NCI-H128 (cell line): ENCODE measurements around the gene CISD3.

Experiments
- DNase-seq: peaks from one replicate; lab custom pipeline; 2025; ENCODE audit not compliant: unreplicated experiment; lab: John Stamatoyannopoulos, UW

CISD3 gene

GRCh38 chr17:38742411-38743308, 12.5 kb downstream of the CISD3 start:
- no peak for DNase-seq

DNA sequence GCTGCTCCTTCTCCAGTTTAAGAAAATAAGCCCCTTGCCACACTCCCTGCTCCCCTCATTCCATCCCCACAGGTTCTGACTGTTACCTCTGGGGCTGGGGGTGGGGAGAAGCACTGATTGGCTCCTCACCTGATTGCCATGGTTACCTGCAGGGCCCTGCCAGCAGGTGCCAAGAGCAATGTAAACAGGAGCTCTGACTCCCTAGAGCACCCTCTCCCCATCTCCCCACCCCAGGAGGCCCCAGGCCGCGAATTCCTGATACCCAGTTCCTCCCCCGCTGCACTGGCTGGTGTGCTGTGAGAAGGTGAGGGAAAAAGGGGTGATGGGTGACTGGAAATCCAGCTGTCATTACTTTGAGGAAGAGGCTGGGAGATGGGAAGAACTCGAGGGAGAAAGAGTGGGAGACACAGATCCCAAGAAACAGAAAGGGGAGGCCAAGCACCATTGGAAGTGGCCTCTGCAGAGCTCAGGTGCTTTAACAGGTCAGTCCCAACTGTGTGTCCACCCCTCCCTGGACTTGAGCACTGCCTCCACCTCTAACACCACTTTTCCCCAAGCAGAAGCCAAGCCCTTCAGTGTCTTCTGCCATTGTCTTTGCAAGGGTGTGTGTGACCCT, 13.5 kb downstream of the CISD3 start:
- no peak for DNase-seq

DNA sequence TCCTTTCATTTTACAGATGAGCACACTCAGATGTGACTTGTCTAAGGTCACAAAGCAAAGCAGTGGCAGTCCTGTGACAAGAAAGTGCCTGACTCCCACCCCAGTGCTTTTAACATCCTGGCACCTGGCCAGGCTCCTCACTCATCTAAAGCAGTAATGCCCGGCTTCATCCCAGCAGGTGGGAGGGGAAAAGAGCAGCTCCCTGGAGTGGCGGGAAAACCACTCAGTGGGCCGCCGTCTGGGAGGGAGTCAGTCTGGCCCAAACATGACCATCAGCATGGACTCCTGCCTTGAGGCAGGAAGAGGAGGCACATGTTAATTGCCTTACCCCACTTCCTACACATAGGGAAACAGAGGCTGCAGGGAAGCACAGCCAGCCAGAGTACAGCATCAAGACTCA, 15.4 kb downstream of the CISD3 start:
- DNase-seq = no peak

GRCh38 chr17:38746004-38746848, 16.1 kb downstream of the CISD3 start:
- DNase-seq = no peak

GRCh38 chr17:38746849-38747462, 16.8 kb downstream of the CISD3 start:
- no peak for DNase-seq

DNA sequence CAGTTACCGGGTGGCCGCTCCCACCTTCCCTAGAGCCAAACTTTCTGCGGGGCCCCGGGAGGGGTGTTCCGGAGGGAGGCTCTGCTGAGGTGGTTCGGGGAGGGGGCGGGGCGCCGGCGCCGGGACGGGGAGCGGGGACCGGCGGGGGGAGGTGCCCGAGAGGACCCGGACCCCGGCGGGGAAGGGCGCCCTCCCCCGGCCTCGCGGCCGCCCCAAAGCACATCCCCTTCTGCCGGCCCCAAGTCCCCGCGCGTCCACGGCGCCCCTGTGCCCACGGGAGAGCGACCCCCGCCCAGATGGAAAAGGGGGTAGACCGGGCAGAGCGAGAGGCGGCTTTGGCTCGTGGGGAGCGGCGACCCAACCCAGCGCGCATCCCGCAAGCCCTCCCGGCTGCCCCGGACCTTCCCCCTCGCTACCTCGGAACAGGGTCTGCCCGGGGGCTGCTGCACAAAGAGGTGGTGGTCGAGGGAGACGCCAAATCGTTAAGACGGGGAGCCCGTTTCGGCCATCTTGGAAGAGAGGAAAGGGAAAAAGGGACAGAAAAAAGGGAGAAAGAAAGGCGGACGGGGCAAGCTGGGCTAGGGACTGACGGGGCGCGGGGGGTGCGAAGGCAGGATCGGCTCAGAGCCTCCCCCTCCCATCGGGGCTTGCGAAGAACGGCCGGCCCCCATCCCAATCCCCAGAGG, 17.5 kb downstream of the CISD3 start:
- no peak for DNase-seq

- no peak for DNase-seq
These were observed 18.2 kb downstream of the CISD3 start, which contains the start of gene PCGF2 for GRCh38 chr17:38748149-38748891. TSS of gene PCGF2 (minus strand) at chr17:38748336. CDS start at chr17:38740402, 7,934 bp downstream.

DNA sequence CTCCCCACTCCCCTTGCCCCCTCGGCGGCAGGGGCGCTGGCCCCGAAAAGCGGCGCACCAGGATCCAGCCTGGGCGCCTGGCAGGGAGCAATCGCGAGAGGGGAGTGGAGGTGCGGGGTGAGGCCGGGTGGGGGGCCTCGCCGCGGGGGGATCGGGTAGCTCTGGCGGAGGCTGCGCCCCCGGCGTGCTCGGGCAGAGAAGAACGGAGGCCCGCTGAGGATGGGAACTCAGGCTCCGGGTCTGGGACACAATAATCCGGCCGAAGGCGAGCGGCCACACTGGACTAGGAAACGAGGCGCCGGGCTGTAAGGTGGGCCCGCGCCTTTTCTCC, 18.7 kb downstream of the CISD3 start:
- DNase-seq = no peak

DNA sequence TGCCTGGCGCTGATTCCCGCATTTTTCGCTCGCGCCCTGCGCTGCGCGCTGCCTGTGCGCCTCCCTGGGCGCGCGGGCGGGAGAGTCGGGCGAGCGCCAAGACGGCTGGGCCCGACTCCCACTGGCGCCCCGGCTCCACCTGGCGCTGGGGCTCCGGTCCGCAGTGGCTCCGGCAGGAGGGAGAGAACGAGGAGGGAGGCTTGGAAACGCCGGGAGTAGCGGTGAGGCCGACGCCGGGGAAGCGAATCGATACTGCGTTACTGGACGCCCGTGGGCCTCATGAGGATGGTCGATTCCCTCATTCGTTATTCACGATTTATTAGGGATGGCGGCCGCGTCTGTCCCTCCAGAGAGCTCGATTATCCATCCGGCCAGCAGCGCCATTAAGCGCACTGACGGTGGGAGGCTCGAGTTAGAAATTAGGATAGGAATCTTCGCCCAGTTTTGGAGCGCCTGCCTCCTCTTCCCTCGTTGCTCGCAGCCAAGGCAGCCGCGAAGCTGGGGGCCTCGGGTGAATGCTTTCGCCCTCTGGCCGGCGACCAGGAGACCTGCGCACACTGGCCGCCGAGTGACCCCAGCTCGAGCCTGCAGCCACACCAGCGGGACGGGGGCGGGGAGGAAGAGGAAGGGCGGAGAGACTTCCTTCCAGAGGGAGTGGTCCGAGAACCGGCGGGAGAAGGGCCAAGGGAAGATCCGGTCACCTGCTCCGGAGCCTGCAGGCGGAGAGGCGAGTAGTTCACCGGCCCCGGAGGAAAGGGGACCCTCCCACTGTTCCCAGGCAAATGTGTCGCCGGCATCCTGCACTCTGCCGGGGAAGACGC, 19.3 kb downstream of the CISD3 start:
- DNase-seq = no peak

DNA sequence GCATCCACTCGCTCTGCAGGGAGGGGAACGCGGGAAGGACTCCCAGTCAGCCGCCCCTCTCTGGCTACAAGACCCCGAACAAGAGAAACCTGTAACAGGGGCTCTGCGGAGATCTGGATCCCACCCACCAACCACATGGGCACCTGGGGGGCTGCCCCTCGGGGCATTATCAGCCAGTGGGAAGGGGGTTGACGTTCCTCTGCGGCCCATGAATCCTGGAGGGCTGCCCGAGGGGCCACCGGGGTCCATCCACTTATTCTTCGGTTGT, 19.8 kb downstream of the CISD3 start:
- no peak for DNase-seq

DNA sequence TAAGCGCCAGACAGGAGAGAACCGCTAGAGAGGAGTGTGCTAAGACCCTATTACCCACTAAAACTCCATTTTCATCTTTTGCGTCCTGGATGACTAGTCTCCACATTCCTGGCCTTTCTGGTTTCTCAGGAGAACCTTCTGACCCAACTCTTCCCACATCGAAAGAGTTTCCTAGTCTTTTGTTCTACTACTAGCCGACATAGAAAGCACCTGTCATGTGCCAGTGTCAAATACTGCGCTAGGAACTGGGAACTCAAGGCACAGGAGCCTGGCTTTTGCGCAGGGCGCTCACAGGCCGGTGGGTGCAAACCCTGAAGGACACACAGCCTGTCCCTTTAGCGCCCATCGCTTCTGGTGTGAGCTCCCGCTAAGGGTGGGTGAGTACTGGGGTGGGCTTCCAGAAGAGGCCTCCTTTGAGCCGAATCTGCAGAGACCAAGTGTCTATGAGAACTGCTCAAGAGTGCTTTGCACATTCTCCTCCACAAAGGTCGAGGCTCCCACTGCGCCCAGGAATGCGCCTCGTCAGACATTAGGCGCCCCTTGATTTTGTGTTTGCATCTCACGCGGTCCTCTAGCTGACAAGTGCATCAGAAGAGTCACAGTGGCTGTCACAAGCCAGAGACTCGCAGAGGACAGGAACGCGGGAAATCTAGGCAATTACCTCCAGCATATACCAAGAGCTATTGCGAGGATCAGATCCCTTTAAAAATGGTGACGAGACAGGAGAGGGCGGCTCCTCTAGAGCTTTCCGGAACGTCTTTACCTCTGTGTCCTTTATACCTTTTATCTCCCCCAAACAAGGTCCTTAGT, 20.4 kb downstream of the CISD3 start:
- no peak for DNase-seq

GRCh38 chr17:38751144-38751807, 21.1 kb downstream of the CISD3 start:
- no peak for DNase-seq

- DNase-seq = peak; percentile 53
These were observed 21.7 kb downstream of the CISD3 start for GRCh38 chr17:38751808-38752307.

- DNase-seq = peak; percentile 91
These were observed 22.3 kb downstream of the CISD3 start, which contains the start of gene PSMB3 for GRCh38 chr17:38752308-38753070. TSS of gene PSMB3 (plus strand) at chr17:38752741. CDS start at chr17:38752827, 86 bp downstream.

DNA sequence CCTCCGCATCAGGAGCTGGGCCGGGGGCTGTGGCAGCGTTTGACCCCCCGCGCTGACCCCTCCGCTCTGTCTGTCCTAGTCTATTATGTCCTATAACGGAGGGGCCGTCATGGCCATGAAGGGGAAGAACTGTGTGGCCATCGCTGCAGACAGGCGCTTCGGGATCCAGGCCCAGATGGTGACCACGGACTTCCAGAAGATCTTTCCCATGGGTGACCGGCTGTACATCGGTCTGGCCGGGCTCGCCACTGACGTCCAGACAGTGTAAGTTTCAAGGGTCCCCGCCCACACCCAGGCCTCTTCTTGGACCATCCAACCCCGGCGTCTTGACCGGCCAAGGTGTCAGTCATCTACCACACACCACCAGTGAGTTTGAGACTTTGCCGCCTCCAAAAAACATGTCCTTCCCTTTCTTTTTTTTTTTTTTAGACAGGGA, 22.9 kb downstream of the CISD3 start:
- DNase-seq = no peak

DNA sequence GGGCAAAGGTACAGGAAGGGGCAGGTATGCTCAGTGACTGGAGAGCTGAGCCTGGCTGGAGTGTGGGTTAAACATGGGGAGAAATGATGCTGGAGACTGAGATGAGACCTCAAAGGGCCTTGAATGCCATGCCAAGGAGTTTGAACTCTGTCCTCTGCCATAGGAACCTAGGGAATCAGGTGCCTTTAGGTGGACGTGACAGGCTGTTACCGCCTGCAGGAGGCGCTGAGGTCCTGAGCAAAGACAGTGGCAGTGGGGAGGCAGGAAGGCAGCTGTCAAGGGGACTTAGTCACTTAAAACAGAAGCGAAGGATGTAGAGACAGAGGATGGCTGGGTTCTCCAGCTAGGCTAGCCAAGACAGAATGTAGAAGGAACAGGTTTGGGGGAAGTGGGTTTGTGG, 31.5 kb downstream of the CISD3 start:
- no peak for DNase-seq

GRCh38 chr17:38762231-38762630, 32.1 kb downstream of the CISD3 start:
- DNase-seq = no peak
